ENCODE measurements around the gene MAPK7.

MAPK7 gene

DNA sequence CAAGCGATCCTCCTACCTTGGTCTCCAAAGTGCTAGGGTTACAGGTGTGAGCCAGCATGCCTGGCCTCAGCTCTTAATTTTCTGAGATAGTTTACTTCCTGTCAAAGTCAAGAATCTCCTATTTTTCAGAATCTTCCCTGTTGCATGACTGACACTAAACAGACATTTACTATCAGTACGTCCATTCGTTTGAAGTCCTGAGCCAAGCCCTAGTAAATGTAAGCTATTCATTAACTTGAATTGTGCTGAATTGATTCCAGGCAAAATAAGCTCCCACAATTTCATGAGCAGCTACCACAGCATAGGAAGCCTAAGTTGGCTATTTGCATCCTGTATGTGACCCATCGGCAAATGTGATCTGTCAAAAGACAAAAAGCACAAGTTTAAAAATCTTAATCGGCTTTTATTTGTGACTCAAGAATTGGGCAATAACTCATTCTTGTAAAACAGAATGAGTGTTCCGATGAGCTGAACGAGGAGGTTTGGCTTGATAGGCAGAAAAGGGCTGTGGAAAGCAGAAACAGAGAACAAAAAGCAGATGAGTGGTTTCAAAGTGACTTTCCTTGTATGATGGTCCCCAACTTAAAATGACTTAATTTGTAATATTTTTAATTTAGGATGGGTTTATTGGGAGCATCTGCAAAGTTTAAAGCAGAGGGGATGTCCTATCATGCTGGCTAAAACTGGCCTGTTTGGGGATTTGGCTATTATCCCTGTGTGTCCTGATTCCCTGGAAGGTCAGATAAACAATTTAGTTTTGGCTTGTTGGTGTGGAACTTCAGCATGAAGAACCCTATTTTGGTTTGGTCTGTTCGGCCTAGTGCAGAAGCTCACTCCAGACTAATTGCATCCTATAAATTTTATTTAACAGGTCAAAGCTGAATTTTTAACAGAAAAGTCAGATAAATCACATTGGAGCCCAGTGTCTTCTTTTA lies 46.9 kb downstream of the MAPK7 start:
- no peak for DNase-seq

DNA sequence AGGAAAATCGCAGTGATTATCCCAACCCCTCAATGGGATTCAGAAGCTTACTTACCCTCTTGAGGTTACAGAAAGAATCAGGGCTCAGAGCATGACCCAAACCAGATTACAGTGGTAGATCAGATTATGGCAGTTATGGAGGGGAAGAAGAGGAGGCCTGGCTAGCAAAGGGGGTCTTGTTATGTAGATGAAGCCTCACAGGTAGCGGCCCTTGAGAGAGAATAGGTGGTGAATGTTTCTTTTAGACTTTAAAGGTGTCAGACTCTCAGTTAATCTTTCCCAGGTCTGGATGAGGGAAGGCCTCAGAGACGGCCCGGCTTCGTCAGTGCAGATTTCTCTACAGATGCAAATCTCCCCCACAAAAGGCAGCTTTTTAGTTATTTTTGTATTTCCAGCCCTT lies 48.3 kb downstream of the MAPK7 start:
- DNase-seq, result no peak

DNA sequence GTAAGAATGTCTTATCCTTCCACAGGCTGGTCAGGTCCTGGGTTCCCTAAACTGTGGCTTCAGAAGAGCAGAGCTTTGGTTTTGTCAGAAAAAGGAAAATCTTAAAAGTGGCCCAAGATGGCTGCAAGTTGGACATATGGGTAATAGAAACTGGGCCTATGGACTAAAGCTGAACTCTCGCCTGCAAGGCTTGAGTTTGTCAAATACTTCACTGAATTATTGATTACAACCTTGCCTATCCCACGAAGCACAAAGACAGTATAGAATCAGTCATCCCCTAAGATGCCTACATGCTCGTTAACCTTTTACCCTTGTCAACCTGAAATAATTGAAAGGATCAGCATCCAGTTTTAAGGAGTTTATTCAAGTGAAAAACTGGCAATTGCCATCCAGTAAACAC lies 53.4 kb downstream of the MAPK7 start:
- DNase-seq, result no peak
